CD8-positive, alpha-beta memory T cell (primary cell): ENCODE measurements around the gene SUMF1. TPM values are rescaled to one million over a fixed set of nuclear protein-coding genes. Genes with fewer than 3 reads are reported as not detected.

ENCODE experiments used
- CTCF ChIA-PET: fragments of 350-600 bp; sonication (Branson Sonifier 250); formaldehyde crosslinking; loops from one replicate; lab custom pipeline; 2021; ENCODE audit warnings: antibody characterized with exemption; lab: Charles Lee
- POLR2A ChIA-PET: fragments of 350-600 bp; sonication (Branson Sonifier 250); formaldehyde crosslinking; loops from one replicate; lab custom pipeline; 2021; ENCODE audit warnings: antibody characterized with exemption; lab: Charles Lee
- DNase-seq, 5 donors: peaks; one replicate each; pipeline versions ENCODE4 v3.0.0 to v3.0.0-alpha.2; 2020 to 2022; ENCODE audit warnings: mixed read lengths in 1 of 5
- H3K27ac ChIP-seq: one replicate; pipeline ENCODE4 v1.7.0; 2013; ENCODE audit warnings: low read depth, mild to moderate bottlenecking, low read length, moderate library complexity
- H3K27me3 ChIP-seq: 2 replicates; pipeline ENCODE4 v1.7.0; 2013; ENCODE audit warnings: low read length, mild to moderate bottlenecking; ENCODE audit not compliant: insufficient read depth, poor library complexity, severe bottlenecking
- H3K36me3 ChIP-seq: 2 replicates; pipeline ENCODE4 v1.7.0; 2013; ENCODE audit warnings: mild to moderate bottlenecking, low read length, moderate library complexity; ENCODE audit not compliant: insufficient read depth
- H3K4me1 ChIP-seq: 2 replicates; pipeline ENCODE4 v1.7.0; 2013; ENCODE audit warnings: mild to moderate bottlenecking, low read length, moderate library complexity; ENCODE audit not compliant: insufficient read depth
- H3K4me3 ChIP-seq: 2 replicates; pipeline ENCODE4 v1.7.0; 2013; ENCODE audit warnings: mild to moderate bottlenecking, low read length
- H3K9me3 ChIP-seq: 2 replicates; pipeline ENCODE4 v1.7.0; 2013; ENCODE audit warnings: mild to moderate bottlenecking, low read length
- H3K27ac Mint-ChIP-seq, 8 donors: one replicate each; pipeline ENCODE4 v1.8.0; 2020 to 2021; ENCODE audit warnings: mixed read lengths in 8 of 8, mild to moderate bottlenecking in 6 of 8, inconsistent platforms in 3 of 8, moderate library complexity in 3 of 8
- H3K27me3 Mint-ChIP-seq, 2 donors: one replicate each; pipeline ENCODE4 v1.8.0; 2020 to 2021; ENCODE audit warnings: mixed read lengths in 2 of 2, mild to moderate bottlenecking in 1 of 2, moderate library complexity in 1 of 2
- H3K36me3 Mint-ChIP-seq, 3 donors: one replicate each; pipeline ENCODE4 v1.8.0; 2020 to 2021; ENCODE audit warnings: mixed read lengths in 3 of 3, inconsistent platforms in 1 of 3, mild to moderate bottlenecking in 1 of 3
- H3K4me1 Mint-ChIP-seq, 3 donors: one replicate each; pipeline ENCODE4 v1.8.0; 2020 to 2021; ENCODE audit warnings: mixed read lengths in 3 of 3, inconsistent platforms in 1 of 3, mild to moderate bottlenecking in 1 of 3
- H3K4me3 Mint-ChIP-seq, 7 donors: one replicate each; pipeline ENCODE4 v1.8.0; 2020 to 2021; ENCODE audit warnings: mixed read lengths in 7 of 7, mild to moderate bottlenecking in 6 of 7, moderate library complexity in 4 of 7, inconsistent platforms in 2 of 7
- H3K9me3 Mint-ChIP-seq, 5 donors: one replicate each; pipeline ENCODE4 v1.8.0; 2020 to 2022; ENCODE audit warnings: mixed read lengths in 5 of 5, mild to moderate bottlenecking in 3 of 5, moderate library complexity in 2 of 5, inconsistent platforms in 1 of 5
- polyA plus RNA-seq: library from polyadenylated mRNA; unstranded; fragments of 300-500 nt; fragmentation: Illumina TruSeq; gene quantifications from one replicate; pipeline ENCODE4 v1.2.3, GENCODE V29; 2021
- total RNA-seq, 2 experiments: library from RNA; stranded (reverse); gene quantifications; one replicate each; pipeline ENCODE4 v1.2.3, GENCODE V29; 2021

The SUMF1 gene
- total and polyA plus RNA-seq, 3 experiments from 2014 or later = 12.1 to 28.7 (median 13.0) TPM

- peaks cover 45 to 61% (median 47%) of the 10 kb centered on the region in 3 donors for H3K4me1 Mint-ChIP-seq
- POLR2A ChIA-PET = interaction anchor here (1.4 kb wide), 1 partner anchor 17 kb away, joined by 4 read pairs; the partner anchor contains the start of gene ITPR1
- CTCF ChIA-PET = interaction anchor here (1.5 kb wide), 2 partner anchors 9 to 123 kb away, joined by 5 read pairs; no protein-coding TSS in a partner anchor
These were observed 43.1 kb upstream of the SUMF1 start for GRCh38 chr3:4509983-4510755.

GRCh38 chr3:4509043-4509442 is 42.0 kb upstream of the SUMF1 start:
- POLR2A ChIA-PET = no interaction called here
- CTCF ChIA-PET = interaction anchor here (1.5 kb wide), 1 partner anchor 10 kb away, joined by 5 read pairs; no protein-coding TSS in a partner anchor
- no peaks in the 10 kb centered on the region for H3K27me3 Mint-ChIP-seq

More at GRCh38 chr3:4509983-4510755, 43.1 kb upstream of the SUMF1 start:
- no peaks in the 10 kb centered on the region for H3K27me3 Mint-ChIP-seq
- H3K27me3 ChIP-seq = no peaks in the 10 kb centered on the region
- H3K9me3 ChIP-seq = no peaks in the 10 kb centered on the region
- no peaks in the 10 kb centered on the region for H3K36me3 ChIP-seq
- H3K4me1 ChIP-seq = peaks cover 25% of the 10 kb centered on the region
- H3K36me3 Mint-ChIP-seq = peaks cover 7 to 20% (median 8%) of the 10 kb centered on the region in 3 donors
- peak overlapping the region in 3 of 8 donors; percentile 34 to 70 (median 56) for H3K27ac Mint-ChIP-seq
- H3K27ac ChIP-seq = no peak overlapping the region
- H3K4me3 Mint-ChIP-seq = no peak overlapping the region
- H3K9me3 Mint-ChIP-seq = no peaks in the 10 kb centered on the region
- DNase-seq = no peak
- H3K4me3 ChIP-seq = no peak overlapping the region

GRCh38 chr3:4508048-4508981 is 41.2 kb upstream of the SUMF1 start:
- Histone ChIP-seq H3K27ac (no peak overlapping the region), H3K36me3 (no peaks in the 10 kb centered on the region), H3K4me3 (no peak overlapping the region), H3K4me1 (peaks cover 43% of the 10 kb centered on the region), H3K9me3 (no peaks in the 10 kb centered on the region), H3K27me3 (no peaks in the 10 kb centered on the region)
- DNase-seq = no peak
- ChIA-PET POLR2A (interaction anchor here (0.7 to 1.3 kb wide), 2 partner anchors 11 to 15 kb away, joined by 8 to 10 read pairs; partner anchors contain the start of gene ITPR1), CTCF (interaction anchor here (1.0 to 1.9 kb wide), 3 partner anchors 10 to 15 kb away, joined by 3 to 6 read pairs (median 5); partner anchors contain the start of gene ITPR1)
- Mint-ChIP-seq H3K27me3 (no peaks in the 10 kb centered on the region), H3K9me3 (no peaks in the 10 kb centered on the region), H3K27ac (peak overlapping the region in 4 of 8 donors; percentile 5 to 44 (median 13)), H3K36me3 (peaks cover 6 to 16% (median 7%) of the 10 kb centered on the region in 3 donors), H3K4me3 (peak overlapping the region in 1 of 7 donors; percentile 52), H3K4me1 (peaks cover 52 to 76% (median 63%) of the 10 kb centered on the region in 3 donors)

More at GRCh38 chr3:4509043-4509442, 42.0 kb upstream of the SUMF1 start:
- H3K36me3 Mint-ChIP-seq = peaks cover 7 to 20% (median 7%) of the 10 kb centered on the region in 3 donors
- Histone ChIP-seq H3K4me1 (peaks cover 36% of the 10 kb centered on the region), H3K27ac (no peak overlapping the region), H3K36me3 (no peaks in the 10 kb centered on the region), H3K27me3 (no peaks in the 10 kb centered on the region), H3K9me3 (no peaks in the 10 kb centered on the region), H3K4me3 (no peak overlapping the region)
- no peak overlapping the region for H3K4me3 Mint-ChIP-seq
- peaks cover 51 to 69% (median 55%) of the 10 kb centered on the region in 3 donors for H3K4me1 Mint-ChIP-seq
- H3K27ac Mint-ChIP-seq = peak overlapping the region in 1 of 8 donors; percentile 15
- DNase-seq = no peak
- no peaks in the 10 kb centered on the region for H3K9me3 Mint-ChIP-seq

- Histone ChIP-seq H3K4me1 (peaks cover 44% of the 10 kb centered on the region), H3K9me3 (no peaks in the 10 kb centered on the region), H3K27me3 (no peaks in the 10 kb centered on the region), H3K36me3 (no peaks in the 10 kb centered on the region), H3K4me3 (no peak overlapping the region), H3K27ac (no peak overlapping the region)
- Mint-ChIP-seq H3K9me3 (no peaks in the 10 kb centered on the region), H3K27ac (peak overlapping the region in 2 of 8 donors; percentile 19 to 25), H3K4me3 (peak overlapping the region in 1 of 7 donors; percentile 0), H3K4me1 (peaks cover 56 to 80% (median 66%) of the 10 kb centered on the region in 3 donors), H3K27me3 (no peaks in the 10 kb centered on the region), H3K36me3 (peaks cover 6 to 17% (median 7%) of the 10 kb centered on the region in 3 donors)
- CTCF ChIA-PET = interaction anchor here (0.7 to 1.9 kb wide), 3 partner anchors 11 to 30 kb away, joined by 3 to 6 read pairs (median 3); partner anchors contain the start of gene ITPR1
- POLR2A ChIA-PET = interaction anchor here (0.9 to 1.3 kb wide), 2 partner anchors 12 to 14 kb away, joined by 3 to 8 read pairs; partner anchors contain the start of gene ITPR1
- no peak for DNase-seq
These were observed 40.0 kb upstream of the SUMF1 start for GRCh38 chr3:4507024-4507596.

GRCh38 chr3:4506559-4507023 is 39.5 kb upstream of the SUMF1 start:
- peak overlapping the region in 5 of 8 donors; percentile 4 to 85 (median 54) for H3K27ac Mint-ChIP-seq
- peak overlapping the region; percentile 4 to 34 (median 25) for H3K4me3 Mint-ChIP-seq
- H3K4me1 Mint-ChIP-seq = peaks cover 56 to 78% (median 66%) of the 10 kb centered on the region in 3 donors
- no peaks in the 10 kb centered on the region for H3K36me3 ChIP-seq
- no peaks in the 10 kb centered on the region for H3K27me3 ChIP-seq
- no peak for DNase-seq
- H3K36me3 Mint-ChIP-seq = peaks cover 6 to 22% (median 7%) of the 10 kb centered on the region in 3 donors
- no peak overlapping the region for H3K4me3 ChIP-seq
- no peaks in the 10 kb centered on the region for H3K27me3 Mint-ChIP-seq
- ChIA-PET POLR2A (interaction anchor here (1.5 kb wide), 1 partner anchor 13 kb away, joined by 4 read pairs; the partner anchor contains the start of gene ITPR1), CTCF (interaction anchor here (0.7 to 1.9 kb wide), 2 partner anchors 11 to 30 kb away, joined by 3 to 6 read pairs; no protein-coding TSS in a partner anchor)
- no peaks in the 10 kb centered on the region for H3K9me3 ChIP-seq
- H3K9me3 Mint-ChIP-seq = no peaks in the 10 kb centered on the region
- H3K4me1 ChIP-seq = peaks cover 44% of the 10 kb centered on the region
- no peak overlapping the region for H3K27ac ChIP-seq

GRCh38 chr3:4505688-4506558 is 38.9 kb upstream of the SUMF1 start:
- POLR2A ChIA-PET = interaction anchor here (1.0 to 1.5 kb wide), 2 partner anchors 12 to 13 kb away, joined by 3 to 4 read pairs; partner anchors contain the start of gene ITPR1
- Histone ChIP-seq H3K36me3 (no peaks in the 10 kb centered on the region), H3K4me3 (no peak overlapping the region), H3K27ac (no peak overlapping the region), H3K4me1 (peaks cover 44% of the 10 kb centered on the region), H3K9me3 (no peaks in the 10 kb centered on the region), H3K27me3 (no peaks in the 10 kb centered on the region)
- CTCF ChIA-PET = interaction anchor here (0.7 to 2.8 kb wide), 5 partner anchors 10 to 29 kb away, joined by 3 to 18 read pairs (median 4); partner anchors contain the start of gene ITPR1
- peak overlapping the region in 6 of 8 donors; percentile 78 to 96 (median 92) for H3K27ac Mint-ChIP-seq
- no peaks in the 10 kb centered on the region for H3K9me3 Mint-ChIP-seq
- H3K27me3 Mint-ChIP-seq = no peaks in the 10 kb centered on the region
- no peak for DNase-seq
- H3K4me1 Mint-ChIP-seq = peaks cover 56 to 75% (median 66%) of the 10 kb centered on the region in 3 donors
- peaks cover 6 to 28% (median 7%) of the 10 kb centered on the region in 3 donors for H3K36me3 Mint-ChIP-seq
- H3K4me3 Mint-ChIP-seq = peak overlapping the region; percentile 4 to 54 (median 25)
